B cell (primary cell): Measurements from ENCODE around the gene ETV6. TPM values are rescaled to one million over a fixed set of nuclear protein-coding genes. Genes with fewer than 3 reads are reported as not detected.

Experiments used
- ATAC-seq: fragments of 200-7000 bp; cut with Tn5 transposase; one replicate; pipeline ENCODE4 v1.10.0; 2021; ENCODE audit warnings: low read depth, mild to moderate bottlenecking, moderate number of reproducible peaks, moderate library complexity
- CTCF ChIA-PET: fragments of 350-600 bp; sonication (Branson Sonifier 250); formaldehyde crosslinking; loops from one replicate; lab custom pipeline; 2021; ENCODE audit warnings: antibody characterized with exemption, inconsistent platforms; lab: Charles Lee
- POLR2A ChIA-PET: fragments of 350-600 bp; sonication (Branson Sonifier 250); formaldehyde crosslinking; loops from one replicate; lab custom pipeline; 2021; ENCODE audit warnings: antibody characterized with exemption; lab: Charles Lee
- DNase-seq: peaks from one replicate; pipeline ENCODE4 v3.0.0; 2013
- H2AFZ ChIP-seq: 2 replicates; pipeline ENCODE4 v1.6.1; 2012; ENCODE audit warnings: mild to moderate bottlenecking, low read depth, low read length; ENCODE audit not compliant: insufficient read depth, poor library complexity, severe bottlenecking
- H3K27ac ChIP-seq, 2 donors: 1 replicate in 1 of 2; 2 replicates in 1 of 2; pipeline ENCODE4 v1.5.1; 2012 to 2013; ENCODE audit warnings: low read length in 2 of 2, mild to moderate bottlenecking in 2 of 2, moderate library complexity in 1 of 2
- H3K27me3 ChIP-seq, 4 experiments: fragments of 200-600 bp in 1 of 4; sonication (generic) in 1 of 4; replicated peaks in 1 of 4; 1 replicate in 2 of 4; 2 replicates in 2 of 4; pipeline versions ENCODE4 v1.6.1 to v1.7.0; 2013 to 2016; ENCODE audit warnings: low read length in 3 of 4, mild to moderate bottlenecking in 2 of 4, mixed read lengths in 1 of 4, moderate library complexity in 1 of 4; ENCODE audit not compliant: insufficient read depth in 4 of 4, control insufficient read depth in 3 of 4; ENCODE audit errors: control extremely low read depth in 1 of 4
- H3K36me3 ChIP-seq, 2 experiments: replicated peaks in 1 of 2; 1 replicate in 1 of 2; 2 replicates in 1 of 2; pipeline versions ENCODE4 v1.6.1 to v1.7.1; 2013; ENCODE audit warnings: low read length in 1 of 2; ENCODE audit not compliant: insufficient read depth in 2 of 2, control insufficient read depth in 1 of 2; ENCODE audit errors: control extremely low read depth in 1 of 2, extremely low read depth in 1 of 2
- H3K4me1 ChIP-seq, 2 donors: fragments of 200-600 bp in 1 of 2; sonication (generic) in 1 of 2; 1 replicate in 1 of 2; 2 replicates in 1 of 2; pipeline versions ENCODE4 v1.5.1 to v1.6.1; 2013 to 2017; ENCODE audit warnings: low read length in 2 of 2; ENCODE audit not compliant: control insufficient read depth in 2 of 2, insufficient read depth in 2 of 2
- H3K4me2 ChIP-seq: replicated peaks from 2 replicates; pipeline ENCODE3; 2012; ENCODE audit warnings: mild to moderate bottlenecking, low read depth, low read length; ENCODE audit not compliant: poor library complexity, severe bottlenecking
- H3K4me3 ChIP-seq, 5 experiments: fragments of 200-600 bp in 1 of 5; sonication (generic) in 1 of 5; 1 replicate in 3 of 5; 2 replicates in 2 of 5; pipeline versions ENCODE4 v1.5.1 to v1.7.0; 2011 to 2016; ENCODE audit warnings: low read length in 4 of 5, mild to moderate bottlenecking in 4 of 5, low read depth in 2 of 5, control low read depth in 1 of 5, moderate library complexity in 1 of 5; ENCODE audit not compliant: insufficient read depth in 1 of 5; ENCODE audit errors: control extremely low read depth in 1 of 5, extremely low read depth in 1 of 5
- H3K79me2 ChIP-seq: fragments of 200-600 bp; sonication (generic); one replicate; pipeline ENCODE4 v1.6.0; 2016; ENCODE audit warnings: low read length; ENCODE audit not compliant: control insufficient read depth, insufficient read depth
- H3K9ac ChIP-seq: fragments of 200-600 bp; sonication (generic); 2 replicates; pipeline ENCODE4 v1.6.1; 2017; ENCODE audit warnings: mild to moderate bottlenecking, low read length, moderate library complexity
- H3K9me3 ChIP-seq, 3 donors: one replicate each; pipeline versions ENCODE4 v1.6.1 to v1.7.1; 2013; ENCODE audit warnings: low read length in 2 of 3; ENCODE audit not compliant: control insufficient read depth in 2 of 3, insufficient read depth in 1 of 3; ENCODE audit errors: control extremely low read depth in 1 of 3
- H4K20me1 ChIP-seq: 2 replicates; pipeline ENCODE4 v1.6.0; 2012; ENCODE audit warnings: mild to moderate bottlenecking, low read length; ENCODE audit not compliant: insufficient read depth, control insufficient read depth, poor library complexity, severe bottlenecking
- H3K27ac Mint-ChIP-seq: one replicate; pipeline ENCODE4 v1.8.0; 2021; ENCODE audit warnings: mixed read lengths
- H3K27me3 Mint-ChIP-seq: one replicate; pipeline ENCODE4 v1.8.0; 2021; ENCODE audit warnings: mixed read lengths
- H3K4me1 Mint-ChIP-seq: one replicate; pipeline ENCODE4 v1.8.0; 2021; ENCODE audit warnings: mixed read lengths
- H3K4me3 Mint-ChIP-seq: one replicate; pipeline ENCODE4 v1.8.0; 2021; ENCODE audit warnings: mixed read lengths
- H3K9me3 Mint-ChIP-seq: one replicate; pipeline ENCODE4 v1.8.0; 2022; ENCODE audit warnings: mixed read lengths; ENCODE audit not compliant: insufficient read depth
- EZH2 ChIP-seq: IDR thresholded peaks from 2 replicates; pipeline ENCODE4 v1.6.1; 2012; ENCODE audit warnings: borderline replicate concordance, low read depth, mild to moderate bottlenecking, moderate library complexity, low read length; ENCODE audit not compliant: insufficient read depth, poor library complexity, severe bottlenecking
- WGBS: methylation state at CpG from one replicate; pipeline ENCODE4 v1.1.5; 2013; ENCODE audit warnings: missing lambda C conversion rate; ENCODE audit not compliant: insufficient coverage; 5-methylcytosine and 5-hydroxymethylcytosine counted together
- intact Hi-C: fragments of 100-400 bp; cut with micrococcal nuclease; formaldehyde crosslinking; loops from one replicate; pipeline ENCODE4 v1.10.0; 2022
- polyA plus RNA-seq: library from polyadenylated mRNA; depleted of rRNA; stranded (reverse); fragments of >200 nt; gene quantifications from 2 replicates; pipeline ENCODE4 v1.2.3, GENCODE V29; 2012
- total RNA-seq, 2 donors: library from RNA; stranded (reverse); fragments of 120-200 nt in 1 of 2; gene quantifications; 1 replicate in 1 of 2; 2 replicates in 1 of 2; pipeline versions ENCODE4 v1.2.3 to v1.2.4, GENCODE V29; 2013 to 2022
- TF ChIP-seq, protein P1 (sequence below): fragments of 200-600 bp; IDR thresholded peaks from one replicate; pipeline ENCODE4 v1.8.0; 2022; ENCODE audit warnings: antibody characterized with exemption, mild to moderate bottlenecking

Gene ETV6
- total and polyA plus RNA-seq, 2 donors (not counting 1 experiment from before 2014, with no cell fraction given): 17.4 to 123 TPM

DNA sequence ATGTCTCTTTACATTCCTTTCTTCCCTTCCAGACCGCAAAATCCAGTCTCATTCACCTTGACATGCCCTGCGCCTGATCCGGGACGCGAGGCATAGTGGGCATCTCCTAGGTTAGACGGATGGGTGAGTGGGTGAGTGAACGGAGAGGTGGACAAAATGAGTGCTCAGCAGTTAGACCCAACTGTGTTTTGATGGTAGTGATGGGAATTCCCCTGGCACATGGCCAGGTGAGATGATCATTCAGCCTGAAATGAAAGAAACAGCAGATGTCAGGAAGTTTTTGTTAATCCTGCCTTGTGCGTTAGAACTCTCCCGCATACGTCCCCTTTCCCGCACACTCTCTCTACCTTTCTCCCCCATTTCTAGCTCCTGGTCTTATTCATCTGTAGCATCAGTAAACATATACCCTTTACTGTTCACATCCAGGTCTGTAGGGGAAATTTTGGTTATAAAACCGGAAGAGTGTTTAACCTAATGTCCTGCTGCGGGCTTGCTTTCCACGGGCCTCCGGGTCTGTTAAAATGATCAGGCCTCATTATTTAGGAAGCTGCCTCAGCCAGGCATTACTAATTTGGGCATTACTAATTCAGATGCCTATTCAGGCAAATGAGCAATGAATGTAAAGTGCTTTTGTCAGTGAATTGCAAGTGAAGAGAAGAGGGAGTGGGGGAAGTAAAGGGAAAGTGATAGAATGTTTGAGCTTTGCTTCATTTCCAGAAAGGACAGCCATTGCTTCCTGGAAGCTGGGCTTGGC is 172.8 kb downstream of the ETV6 start:
- no peaks in the 10 kb centered on the region for H3K27me3 Mint-ChIP-seq
- ATAC-seq (peak; percentile 74), DNase-seq (peak; percentile 87)
- TF ChIP-seq EZH2: no peak
- TF ChIP-seq, protein P1, sequence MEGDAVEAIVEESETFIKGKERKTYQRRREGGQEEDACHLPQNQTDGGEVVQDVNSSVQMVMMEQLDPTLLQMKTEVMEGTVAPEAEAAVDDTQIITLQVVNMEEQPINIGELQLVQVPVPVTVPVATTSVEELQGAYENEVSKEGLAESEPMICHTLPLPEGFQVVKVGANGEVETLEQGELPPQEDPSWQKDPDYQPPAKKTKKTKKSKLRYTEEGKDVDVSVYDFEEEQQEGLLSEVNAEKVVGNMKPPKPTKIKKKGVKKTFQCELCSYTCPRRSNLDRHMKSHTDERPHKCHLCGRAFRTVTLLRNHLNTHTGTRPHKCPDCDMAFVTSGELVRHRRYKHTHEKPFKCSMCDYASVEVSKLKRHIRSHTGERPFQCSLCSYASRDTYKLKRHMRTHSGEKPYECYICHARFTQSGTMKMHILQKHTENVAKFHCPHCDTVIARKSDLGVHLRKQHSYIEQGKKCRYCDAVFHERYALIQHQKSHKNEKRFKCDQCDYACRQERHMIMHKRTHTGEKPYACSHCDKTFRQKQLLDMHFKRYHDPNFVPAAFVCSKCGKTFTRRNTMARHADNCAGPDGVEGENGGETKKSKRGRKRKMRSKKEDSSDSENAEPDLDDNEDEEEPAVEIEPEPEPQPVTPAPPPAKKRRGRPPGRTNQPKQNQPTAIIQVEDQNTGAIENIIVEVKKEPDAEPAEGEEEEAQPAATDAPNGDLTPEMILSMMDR: no peak
- peak overlapping the region; percentile 60 to 84 for H3K27ac ChIP-seq
- H3K79me2 ChIP-seq: peaks cover 33% of the 10 kb centered on the region
- intact Hi-C loops: loop anchor here (1.0 kb wide), 2 partner anchors 9 to 14 kb away; no protein-coding TSS in a partner anchor
- peaks cover 48% of the 10 kb centered on the region for H3K4me1 Mint-ChIP-seq
- H3K4me1 ChIP-seq: peaks cover 35 to 40% of the 10 kb centered on the region in 2 donors
- ChIA-PET POLR2A (interaction anchor here (0.5 to 1.2 kb wide), 3 partner anchors 72 to 532 kb away, joined by 3 to 5 read pairs (median 3); no protein-coding TSS in a partner anchor), CTCF (interaction anchor here (1.6 kb wide), 1 partner anchor 10 kb away, joined by 3 read pairs; no protein-coding TSS in a partner anchor)
- H3K4me3 ChIP-seq: peak overlapping the region in 3 of 5 experiments; percentile 26 to 45 (median 44)
- WGBS: 10% methylated on average over 8 of the region's 15 CpGs
- H3K27me3 ChIP-seq: no peaks in the 10 kb centered on the region
- H3K9me3 ChIP-seq: no peaks in the 10 kb centered on the region
- H3K9me3 Mint-ChIP-seq: peaks cover 3% of the 10 kb centered on the region
- no peaks in the 10 kb centered on the region for H4K20me1 ChIP-seq
- peaks cover 0 to 7% of the 10 kb centered on the region in 2 experiments for H3K36me3 ChIP-seq
- peak overlapping the region; percentile 59 for H2AFZ ChIP-seq
- peak overlapping the region; percentile 72 for H3K4me2 ChIP-seq
- peak overlapping the region; percentile 82 for H3K4me3 Mint-ChIP-seq
- peak overlapping the region; percentile 92 for H3K27ac Mint-ChIP-seq
- peak overlapping the region; percentile 53 for H3K9ac ChIP-seq

DNA sequence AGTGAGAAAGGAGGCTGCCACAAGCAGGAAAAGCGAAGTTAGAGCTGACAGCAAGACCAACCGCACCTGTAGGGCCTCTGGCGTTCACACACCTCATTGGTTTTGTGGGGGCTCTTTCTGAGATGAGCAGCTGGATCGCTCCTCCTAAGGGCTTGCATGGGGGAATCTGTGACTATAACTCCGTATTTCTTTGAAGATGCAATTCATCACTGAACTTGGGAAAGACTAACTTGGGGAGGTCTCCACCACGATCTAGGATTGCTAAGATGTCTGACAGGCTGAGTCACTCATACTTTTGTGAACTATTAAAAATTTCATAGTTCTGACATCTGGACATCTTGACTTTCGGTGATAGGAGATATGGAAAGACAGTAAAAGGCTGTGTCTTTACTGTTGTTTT is 173.6 kb downstream of the ETV6 start:
- ATAC-seq: no peak

More for the DNA sequence above, 173.6 kb downstream of the ETV6 start:
- peaks cover 40% of the 10 kb centered on the region for H3K79me2 ChIP-seq
- POLR2A ChIA-PET: interaction anchor here (0.5 to 1.2 kb wide), 3 partner anchors 73 to 531 kb away, joined by 3 to 5 read pairs (median 3); no protein-coding TSS in a partner anchor
- peak; percentile 32 for DNase-seq
- peak overlapping the region; percentile 60 to 84 for H3K27ac ChIP-seq
- Mint-ChIP-seq H3K27me3 (no peaks in the 10 kb centered on the region), H3K4me3 (peak overlapping the region; percentile 82), H3K4me1 (peaks cover 48% of the 10 kb centered on the region), H3K9me3 (peaks cover 3% of the 10 kb centered on the region), H3K27ac (peak overlapping the region; percentile 92)
- peak overlapping the region; percentile 53 for H3K9ac ChIP-seq
- CTCF ChIA-PET: interaction anchor here (1.6 kb wide), 1 partner anchor 10 kb away, joined by 3 read pairs; no protein-coding TSS in a partner anchor
- peak overlapping the region; percentile 59 for H2AFZ ChIP-seq
- peak overlapping the region; percentile 72 for H3K4me2 ChIP-seq
- no peaks in the 10 kb centered on the region for H3K9me3 ChIP-seq
- H3K27me3 ChIP-seq: no peaks in the 10 kb centered on the region
- 76% methylated on average over 4 of the region's 7 CpGs for WGBS
- H3K4me1 ChIP-seq: peaks cover 35 to 40% of the 10 kb centered on the region in 2 donors
- TF ChIP-seq, protein P1: no peak
- TF ChIP-seq EZH2: no peak
- H3K4me3 ChIP-seq: peak overlapping the region in 1 of 5 experiments; percentile 45
- intact Hi-C loops: no loop called here
- H4K20me1 ChIP-seq: no peaks in the 10 kb centered on the region
- peaks cover 0 to 10% of the 10 kb centered on the region in 2 experiments for H3K36me3 ChIP-seq
